ENCODE results near the gene NRGN.

GRCh38 chr11:124707829-124708228, 31.9 kb upstream of the NRGN start:
- no peak for TF ChIP-seq JUN (IDR thresholded peaks at IDR 0.05; ENCODE audit: low read depth, low read length)
- TF ChIP-seq CTCF (IDR thresholded peaks at IDR 0.05; ENCODE audit: control extremely low read depth in 1 of 3, insufficient read depth in 1 of 3, low read depth in 1 of 3, low read length in 3 of 3) = no peak
